HFF-Myc (cell line): ENCODE results near the gene MRPS6.

Experiments
- DNase-seq: peaks from one replicate; pipeline ENCODE4 v3.0.0-alpha.2; 2011; ENCODE audit warnings: low read depth; ENCODE audit errors: extremely low read depth
- H3K4me3 ChIP-seq: replicated peaks from 2 replicates; pipeline ENCODE4 v1.5.1; 2011; ENCODE audit warnings: low read depth, mild to moderate bottlenecking, control low read depth, low read length
- TF ChIP-seq, protein P1 (sequence below): IDR thresholded peaks from 2 replicates; pipeline ENCODE4 v1.5.1; 2012; ENCODE audit warnings: mild to moderate bottlenecking, low read depth, low read length, control low read depth; ENCODE audit errors: missing control alignments

MRPS6 gene

DNA sequence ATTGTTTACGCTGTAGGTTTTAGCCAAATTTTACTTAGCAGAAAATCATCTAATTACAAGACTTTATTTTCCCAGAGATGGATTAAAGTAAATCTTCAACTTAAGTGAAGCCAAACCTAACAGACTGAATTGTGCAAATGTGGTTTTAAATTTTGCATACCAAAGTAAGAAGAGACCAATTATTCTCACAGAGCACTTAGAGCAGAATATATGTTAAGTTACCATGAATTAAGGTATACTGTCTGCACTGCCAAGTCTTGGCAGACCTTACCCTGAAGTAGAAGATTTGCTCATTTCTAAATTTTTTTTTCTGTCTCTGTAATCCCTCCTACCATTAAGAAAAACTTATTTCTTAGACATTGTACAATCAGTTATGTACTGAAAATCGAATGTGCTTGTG, 24.1 kb downstream of the MRPS6 start:
- DNase-seq = no peak
- no peak overlapping the region for H3K4me3 ChIP-seq
- TF ChIP-seq, protein P1, sequence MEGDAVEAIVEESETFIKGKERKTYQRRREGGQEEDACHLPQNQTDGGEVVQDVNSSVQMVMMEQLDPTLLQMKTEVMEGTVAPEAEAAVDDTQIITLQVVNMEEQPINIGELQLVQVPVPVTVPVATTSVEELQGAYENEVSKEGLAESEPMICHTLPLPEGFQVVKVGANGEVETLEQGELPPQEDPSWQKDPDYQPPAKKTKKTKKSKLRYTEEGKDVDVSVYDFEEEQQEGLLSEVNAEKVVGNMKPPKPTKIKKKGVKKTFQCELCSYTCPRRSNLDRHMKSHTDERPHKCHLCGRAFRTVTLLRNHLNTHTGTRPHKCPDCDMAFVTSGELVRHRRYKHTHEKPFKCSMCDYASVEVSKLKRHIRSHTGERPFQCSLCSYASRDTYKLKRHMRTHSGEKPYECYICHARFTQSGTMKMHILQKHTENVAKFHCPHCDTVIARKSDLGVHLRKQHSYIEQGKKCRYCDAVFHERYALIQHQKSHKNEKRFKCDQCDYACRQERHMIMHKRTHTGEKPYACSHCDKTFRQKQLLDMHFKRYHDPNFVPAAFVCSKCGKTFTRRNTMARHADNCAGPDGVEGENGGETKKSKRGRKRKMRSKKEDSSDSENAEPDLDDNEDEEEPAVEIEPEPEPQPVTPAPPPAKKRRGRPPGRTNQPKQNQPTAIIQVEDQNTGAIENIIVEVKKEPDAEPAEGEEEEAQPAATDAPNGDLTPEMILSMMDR = no peak

DNA sequence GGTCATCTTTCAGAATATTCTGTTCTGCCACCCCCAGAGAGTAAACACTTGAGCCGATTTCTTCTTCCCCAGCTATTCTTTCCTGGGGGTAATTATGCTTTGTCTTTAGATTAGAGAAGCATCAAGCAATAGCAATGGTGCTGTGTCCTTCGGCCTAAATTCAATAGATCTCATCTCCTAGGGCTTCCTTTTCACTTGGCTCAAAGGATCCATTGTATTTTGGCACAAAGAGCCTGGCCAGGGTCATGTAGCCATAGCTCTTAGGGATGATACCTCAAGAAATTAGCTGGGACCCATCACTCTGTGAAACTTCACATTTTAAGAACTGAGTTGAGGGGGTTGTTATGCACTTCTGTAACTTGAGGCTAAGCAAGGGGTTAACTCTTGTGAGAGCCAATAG, 27.0 kb downstream of the MRPS6 start:
- no peak overlapping the region for H3K4me3 ChIP-seq

GRCh38 chr21:34100790-34101189, 27.4 kb downstream of the MRPS6 start:
- DNase-seq = no peak
- TF ChIP-seq, protein P1 = no peak
- H3K4me3 ChIP-seq = no peak overlapping the region

More for the DNA sequence above, 27.0 kb downstream of the MRPS6 start:
- no peak for DNase-seq
- TF ChIP-seq, protein P1 = no peak

DNA sequence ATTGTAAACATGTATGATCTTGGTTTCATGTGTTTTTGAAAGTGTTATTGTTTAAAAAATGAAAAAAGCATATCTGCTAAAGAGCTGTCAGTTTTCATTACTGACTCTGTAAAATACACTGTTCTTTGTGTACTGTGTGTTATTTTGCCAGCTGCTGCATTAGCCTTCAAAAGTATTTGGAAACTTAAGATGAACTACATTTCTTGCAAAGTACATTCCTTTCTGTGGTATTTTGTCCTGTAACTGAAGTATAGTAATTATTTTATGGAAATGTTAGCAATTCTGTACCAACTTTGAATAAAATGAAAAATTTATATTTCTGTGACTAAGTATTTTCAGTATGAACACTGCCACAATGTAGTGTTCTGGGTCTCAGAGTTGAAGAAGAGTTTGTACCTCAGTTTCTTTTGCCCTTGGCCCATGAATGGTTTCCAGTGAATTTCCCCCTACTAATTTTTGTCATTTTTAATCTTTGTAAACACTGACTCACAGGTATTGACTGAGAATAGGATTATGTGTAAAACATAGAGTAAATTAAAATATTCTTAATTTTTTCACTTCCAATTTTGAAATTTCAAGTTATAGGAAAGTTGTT, 32.7 kb downstream of the MRPS6 start:
- no peak for DNase-seq
- TF ChIP-seq, protein P1 = no peak
- no peak overlapping the region for H3K4me3 ChIP-seq

GRCh38 chr21:34107606-34108005, 34.2 kb downstream of the MRPS6 start:
- no peak for DNase-seq
- H3K4me3 ChIP-seq = no peak overlapping the region
- TF ChIP-seq, protein P1 = no peak

- no peak overlapping the region for H3K4me3 ChIP-seq
- TF ChIP-seq, protein P1 = no peak
These were observed 35.7 kb downstream of the MRPS6 start for GRCh38 chr21:34109075-34109474.

More at GRCh38 chr21:34109075-34109474, 35.7 kb downstream of the MRPS6 start:
- DNase-seq = no peak
